ENCODE data around the gene ABO. TPM values are rescaled to one million over a fixed set of nuclear protein-coding genes. Genes with fewer than 3 reads are reported as not detected.
"Not testable (repeated sequence)": the region's sequence is repeated elsewhere in the genome, so short reads cannot be mapped to it uniquely, and the experiment has no call there.

Gene ABO
- total and polyA plus RNA-seq, 7 donors: 0.03 to 0.86 (median 0.51) TPM

- no peak for DNase-seq
- no peak overlapping the region for H3K4me3 ChIP-seq
- H3K27me3 ChIP-seq (ENCODE audit: insufficient read depth in 3 of 3, low read length in 2 of 3): peaks cover 0 to 37% (median 4%) of the 10 kb centered on the region in 3 donors
- H3K36me3 ChIP-seq (ENCODE audit: insufficient read depth in 1 of 2, low read depth in 1 of 2): no peaks in the 10 kb centered on the region
- WGBS, 3 donors: 84 to 88% (median 87%) methylated on average over 2 of the region's 2 CpGs
- no peak for ATAC-seq
- TF ChIP-seq CTCF (IDR thresholded peaks at IDR 0.05): no peak
- no peak overlapping the region for H3K27ac ChIP-seq
- intact Hi-C loops (cut with DNase I): no loop called here
- H3K9me3 ChIP-seq: peaks cover 6% of the 10 kb centered on the region
- no peaks in the 10 kb centered on the region for H3K4me1 ChIP-seq
Measured at GRCh38 chr9:133290751-133291302, 15.8 kb upstream of the ABO start.

GRCh38 chr9:133286523-133286922, 11.5 kb upstream of the ABO start:
- Histone ChIP-seq H3K27ac (no peak overlapping the region), H3K9me3 (peaks cover 6% of the 10 kb centered on the region), H3K4me3 (no peak overlapping the region), H3K4me1 (no peaks in the 10 kb centered on the region), H3K36me3 (ENCODE audit: insufficient read depth in 1 of 2, low read depth in 1 of 2) (no peaks in the 10 kb centered on the region), H3K27me3 (ENCODE audit: insufficient read depth in 3 of 3, low read length in 2 of 3) (peaks cover 0 to 22% (median 0%) of the 10 kb centered on the region in 3 donors)
- intact Hi-C loops (cut with DNase I): no loop called here
- 33 to 40% (median 34%) methylated on average over 2 of the region's 2 CpGs for WGBS, 3 donors
- ATAC-seq (no peak), DNase-seq (no peak)
- no peak for TF ChIP-seq CTCF (IDR thresholded peaks at IDR 0.05)

GRCh38 chr9:133285252-133285775, 10.3 kb upstream of the ABO start:
- no peaks in the 10 kb centered on the region for H3K36me3 ChIP-seq (ENCODE audit: insufficient read depth in 1 of 2, low read depth in 1 of 2)
- no peak overlapping the region for H3K4me3 ChIP-seq
- H3K4me1 ChIP-seq: no peaks in the 10 kb centered on the region
- no peaks in the 10 kb centered on the region for H3K9me3 ChIP-seq
- no peak for TF ChIP-seq CTCF (IDR thresholded peaks at IDR 0.05)
- intact Hi-C loops (cut with DNase I): no loop called here
- ATAC-seq (no peak), DNase-seq (no peak)
- H3K27ac ChIP-seq: no peak overlapping the region
- peaks cover 0 to 22% (median 0%) of the 10 kb centered on the region in 3 donors for H3K27me3 ChIP-seq (ENCODE audit: insufficient read depth in 3 of 3, low read length in 2 of 3)
- WGBS, 3 donors: 66 to 83% (median 67%) methylated on average over 6 of the region's 6 CpGs

GRCh38 chr9:133284362-133284761, 9.4 kb upstream of the ABO start:
- H3K4me1 ChIP-seq: no peaks in the 10 kb centered on the region
- no peak for ATAC-seq
- no peak for DNase-seq
- no peak for TF ChIP-seq CTCF (IDR thresholded peaks at IDR 0.05)
- H3K9me3 ChIP-seq: no peaks in the 10 kb centered on the region
- no peak overlapping the region for H3K4me3 ChIP-seq
- H3K27ac ChIP-seq: no peak overlapping the region
- H3K27me3 ChIP-seq (ENCODE audit: insufficient read depth in 3 of 3, low read length in 2 of 3): peaks cover 0 to 26% (median 0%) of the 10 kb centered on the region in 3 donors
- H3K36me3 ChIP-seq (ENCODE audit: insufficient read depth in 1 of 2, low read depth in 1 of 2): no peaks in the 10 kb centered on the region
- intact Hi-C loops (cut with DNase I): no loop called here
- 91 to 95% (median 93%) methylated on average over 8 of the region's 8 CpGs for WGBS, 3 donors

GRCh38 chr9:133283255-133284032, 8.4 kb upstream of the ABO start:
- ATAC-seq; H3K4me3 ChIP-seq; H3K9me3 ChIP-seq; H3K36me3 ChIP-seq (ENCODE audit: insufficient read depth in 1 of 2, low read depth in 1 of 2); H3K27ac ChIP-seq; H3K4me1 ChIP-seq; DNase-seq; intact Hi-C loops (cut with DNase I): not testable (repeated sequence)
- H3K27me3 ChIP-seq (ENCODE audit: insufficient read depth in 3 of 3, low read length in 2 of 3): peaks cover 0 to 31% (median 0%) of the 10 kb centered on the region in 3 donors
- WGBS, 3 donors: 74 to 79% (median 79%) methylated on average over 16 of the region's 16 CpGs
